HepG2 (cell line): ENCODE data around the gene ZNF513. TPM values are rescaled to one million over a fixed set of nuclear protein-coding genes. Genes with fewer than 3 reads are reported as not detected.
A peak's percentile ranks its signal among the peaks of the same experiment; 100 is the strongest.

Experiments
- ATAC-seq: fragments of 200-7000 bp; cut with Tn5 transposase; 3 replicates; pipeline ENCODE4 v1.9.1; 2020; ENCODE audit warnings: mild to moderate bottlenecking, moderate library complexity
- BruUV-seq: library from RNA; stranded (reverse); fragments of 400-500 nt; replicated peaks from 2 replicates; lab custom pipeline; 2021; lab: Mats Ljungman, UMichigan
- CTCF ChIA-PET: fragments of 300-600 bp; formaldehyde crosslinking; extraction: SDS; loops from one replicate; lab custom pipeline; 2021; ENCODE audit warnings: low total read pairs, inconsistent platforms, low intra/inter-chr PET ratio; lab: Yijun Ruan, JAX
- POLR2A ChIA-PET: fragments of 350-600 bp; sonication (Branson Sonifier 250); formaldehyde crosslinking; loops from one replicate; lab custom pipeline; 2020; ENCODE audit warnings: antibody characterized with exemption, inconsistent platforms; lab: Yijun Ruan, JAX
- DNase-seq: peaks from one replicate; pipeline ENCODE4 v3.0.0-alpha.2; 2015; ENCODE audit warnings: low spot score
- FAIRE-seq: peaks from 3 replicates; lab custom pipeline; 2011; peaks lifted over from hg19 to GRCh38; lab: Jason Lieb, UNC
- H2AFZ ChIP-seq: one replicate; pipeline ENCODE4 v1.6.1; 2011; ENCODE audit warnings: low read length, inconsistent platforms
- H3K27ac ChIP-seq: fragments of 300-600 bp; 3 replicates; pipeline ENCODE4 v1.8.0; 2011; ENCODE audit warnings: mixed run types, mild to moderate bottlenecking, mixed read lengths, low read length, inconsistent platforms; ENCODE audit not compliant: insufficient read depth; ENCODE audit errors: extremely low read length
- H3K27me3 ChIP-seq, 2 experiments: fragments of 200-600 bp in 1 of 2; 2 replicates in 1 of 2; 3 replicates in 1 of 2; pipeline versions ENCODE4 v1.6.0 to v1.8.0; 2011; ENCODE audit warnings: low read length in 2 of 2, mild to moderate bottlenecking in 2 of 2, moderate library complexity in 2 of 2, inconsistent platforms in 1 of 2; ENCODE audit not compliant: insufficient read depth in 2 of 2, control insufficient read depth in 1 of 2
- H3K36me3 ChIP-seq, 2 experiments: fragments of 200-600 bp in 1 of 2; replicated peaks in 1 of 2; 2 replicates in 1 of 2; 3 replicates in 1 of 2; pipeline versions ENCODE4 v1.5.1 to v1.8.0; 2011; ENCODE audit warnings: low read length in 2 of 2, inconsistent platforms in 1 of 2; ENCODE audit not compliant: insufficient read depth in 2 of 2, control insufficient read depth in 1 of 2
- H3K4me1 ChIP-seq: 2 replicates; pipeline ENCODE4 v1.5.1; 2012; ENCODE audit warnings: low read length, inconsistent platforms; ENCODE audit not compliant: insufficient read depth
- H3K4me2 ChIP-seq: 2 replicates; pipeline ENCODE4 v1.6.0; 2011; ENCODE audit warnings: low read depth, low read length, inconsistent platforms
- H3K4me3 ChIP-seq, 3 experiments: fragments of 200-600 bp in 1 of 3; sonication (generic), shearing (Covaris generic) in 1 of 3; replicated peaks in 1 of 3; 2 replicates each; pipeline ENCODE4 v1.5.1; 2011 to 2016; ENCODE audit warnings: low read length in 3 of 3, inconsistent platforms in 2 of 3, low read depth in 2 of 3, mild to moderate bottlenecking in 2 of 3, control low read depth in 1 of 3, mixed read lengths in 1 of 3; ENCODE audit not compliant: insufficient read depth in 1 of 3
- H3K79me2 ChIP-seq: one replicate; pipeline ENCODE4 v1.6.1; 2011; ENCODE audit warnings: low read length, inconsistent platforms; ENCODE audit not compliant: insufficient read depth
- H3K9ac ChIP-seq: 2 replicates; pipeline ENCODE4 v1.6.0; 2011; ENCODE audit warnings: mild to moderate bottlenecking, low read depth, low read length, inconsistent platforms; ENCODE audit not compliant: insufficient read depth
- H3K9me3 ChIP-seq: 2 replicates; pipeline ENCODE4 v1.5.1; 2012; ENCODE audit warnings: mild to moderate bottlenecking, low read length
- H4K20me1 ChIP-seq: 2 replicates; pipeline ENCODE4 v1.6.0; 2011; ENCODE audit warnings: inconsistent platforms, mild to moderate bottlenecking, low read length, moderate library complexity; ENCODE audit not compliant: insufficient read depth
- BCL6 ChIP-seq: IDR thresholded peaks from 2 replicates; pipeline ENCODE4 v1.6.1; 2016; ENCODE audit warnings: missing genetic modification reagents, missing compliant biosample characterization
- GATAD1 ChIP-seq: IDR thresholded peaks from 2 replicates; pipeline ENCODE4 v1.6.1; 2016; ENCODE audit warnings: missing genetic modification reagents, missing compliant biosample characterization
- GATAD2A ChIP-seq: IDR thresholded peaks from 2 replicates; pipeline ENCODE4 v1.6.1; 2016
- HMGXB4 ChIP-seq, 2 experiments: sonication (generic) in 1 of 2; formaldehyde crosslinking in 1 of 2; IDR thresholded peaks; 2 replicates each; pipeline versions ENCODE4 v1.4.0 to v1.6.1; 2018 to 2020; ENCODE audit warnings: missing genetic modification reagents in 2 of 2, borderline replicate concordance in 1 of 2, low read depth in 1 of 2, mild to moderate bottlenecking in 1 of 2, missing biosample characterization in 1 of 2
- HNRNPL ChIP-seq: fragments of 200-400 bp; formaldehyde crosslinking; IDR thresholded peaks from 2 replicates; pipeline ENCODE4 v1.6.1; 2017; ENCODE audit warnings: mild to moderate bottlenecking, low read depth, low read length
- KLF16 ChIP-seq, 2 experiments: sonication (generic) in 1 of 2; formaldehyde crosslinking in 1 of 2; IDR thresholded peaks; 2 replicates each; pipeline versions ENCODE4 v1.6.1 to v1.8.0; 2016 to 2023; ENCODE audit warnings: missing genetic modification reagents in 2 of 2, missing compliant biosample characterization in 1 of 2
- PAWR ChIP-seq: sonication (generic); formaldehyde crosslinking; IDR thresholded peaks from 2 replicates; pipeline ENCODE4 v1.4.0; 2020; ENCODE audit warnings: missing genetic modification reagents, mild to moderate bottlenecking, borderline replicate concordance
- RBAK ChIP-seq: sonication (generic); formaldehyde crosslinking; IDR thresholded peaks from 2 replicates; pipeline ENCODE4 v1.5.1; 2020; ENCODE audit warnings: mild to moderate bottlenecking, missing genetic modification reagents
- RORA ChIP-seq: sonication (generic); formaldehyde crosslinking; IDR thresholded peaks from 2 replicates; pipeline ENCODE4 v1.5.0; 2020; ENCODE audit warnings: mild to moderate bottlenecking, missing genetic modification reagents, moderate library complexity
- SMC3 ChIP-seq: IDR thresholded peaks from 2 replicates; pipeline ENCODE4 v1.6.1; 2011; ENCODE audit warnings: low read length, improper control_type of control experiment
- THAP11 ChIP-seq: IDR thresholded peaks from 2 replicates; pipeline ENCODE4 v1.6.1; 2016; ENCODE audit warnings: missing biosample characterization, missing genetic modification reagents
- ZBTB38 ChIP-seq: sonication (generic); formaldehyde crosslinking; IDR thresholded peaks from 2 replicates; pipeline ENCODE4 v1.5.1; 2020; ENCODE audit warnings: mild to moderate bottlenecking, missing genetic modification reagents
- ZMYM4 ChIP-seq: sonication (generic); formaldehyde crosslinking; IDR thresholded peaks from 2 replicates; pipeline ENCODE4 v1.8.1; 2023; ENCODE audit warnings: mild to moderate bottlenecking, missing genetic modification reagents
- ZNF414 ChIP-seq: sonication (generic); formaldehyde crosslinking; IDR thresholded peaks from 2 replicates; pipeline ENCODE4 v1.5.0; 2020; ENCODE audit warnings: missing genetic modification reagents
- ZNF501 ChIP-seq: sonication (generic); formaldehyde crosslinking; IDR thresholded peaks from 2 replicates; pipeline ENCODE4 v1.5.1; 2020; ENCODE audit warnings: mild to moderate bottlenecking, moderate library complexity, missing genetic modification reagents
- ZNF556 ChIP-seq: sonication (generic); formaldehyde crosslinking; IDR thresholded peaks from 2 replicates; pipeline ENCODE4 v1.4.0; 2020; ENCODE audit warnings: mild to moderate bottlenecking, missing genetic modification reagents, borderline replicate concordance
- ZNF607 ChIP-seq: sonication (generic); formaldehyde crosslinking; IDR thresholded peaks from 2 replicates; pipeline ENCODE4 v1.5.1; 2020; ENCODE audit warnings: missing genetic modification reagents, mild to moderate bottlenecking, borderline replicate concordance
- ZNF644 ChIP-seq: IDR thresholded peaks from 2 replicates; pipeline ENCODE4 v1.6.1; 2016; ENCODE audit warnings: low read depth
- WGBS: methylation state at CpG from one replicate; pipeline ENCODE4 v1.1.6; 2017; ENCODE audit warnings: low lambda C conversion rate; 5-methylcytosine and 5-hydroxymethylcytosine counted together
- in situ Hi-C: cut with HindIII; loops from 2 replicates; pipeline ENCODE4 v1.10.0; 2017; ENCODE audit warnings: low pct_unique_long_range_greater_than_20kb; ENCODE audit not compliant: extremely low pct_ligation_motif_present
- intact Hi-C: fragments of 100-400 bp; cut with micrococcal nuclease; formaldehyde crosslinking; loops from one replicate; pipeline ENCODE4 v1.10.0; 2022; ENCODE audit not compliant: unreplicated experiment
- polyA plus RNA-seq, 8 experiments: library from polyadenylated mRNA; depleted of rRNA in 3 of 8; stranded (reverse) in 7 of 8; unstranded in 1 of 8; fragments of >200 nt; fragmentation: Illumina TruSeq in 4 of 8; extraction: Trizol in 4 of 8; gene quantifications; 2 replicates each; pipeline versions ENCODE4 v1.2.1 to v1.2.3, GENCODE V29; 2011 to 2016; ENCODE audit warnings: low read depth in 4 of 8, missing spikeins in 1 of 8, mixed read lengths in 1 of 8; ENCODE audit not compliant: insufficient read depth in 1 of 8
- total RNA-seq, 5 experiments: library from RNA; depleted of rRNA; stranded (reverse); fragments of >200 nt; fragmentation: Illumina TruSeq; extraction: Trizol; gene quantifications; 2 replicates each; pipeline ENCODE4 v1.2.3, GENCODE V29; 2016; ENCODE audit warnings: low read depth in 1 of 5

Gene ZNF513
- total and polyA plus RNA-seq, 2 of the 13 experiments (the other 11 are each of a cell fraction or from before 2014, with no cell fraction given), result 4.9 to 6.3 TPM

- POLR2A ChIA-PET, result interaction anchor here (1.5 to 3.8 kb wide), 6 partner anchors 22 to 256 kb away, joined by 3 to 133 read pairs (median 23); partner anchors contain the start of genes CCDC121, GPN1, GTF3C2 and NRBP1
- peak; percentile 23 for ATAC-seq
- H4K20me1 ChIP-seq, result 0 out of 2 replicates have a peak, but pooled peaks cover 6% of the 10 kb centered on the region
- no peak for TF ChIP-seq RORA (CRISPR knock-in tag)
- peak; percentile 28; the same call in 1 of the 2 replicates for TF ChIP-seq GATAD2A (CRISPR knock-in tag)
- no peak for TF ChIP-seq ZNF644 (CRISPR knock-in tag)
- peak in 1 of 2 experiments; percentile 69; a peak in 2 of 4 replicates for TF ChIP-seq HMGXB4 (CRISPR knock-in tag; IDR thresholded peaks at IDR 0.05; ENCODE audit: borderline replicate concordance in 1 of 2, low read depth in 1 of 2)
- TF ChIP-seq SMC3, result peak; percentile 96
- TF ChIP-seq BCL6 (CRISPR knock-in tag), result no peak
- TF ChIP-seq ZNF556 (CRISPR knock-in tag), result no peak
- TF ChIP-seq HNRNPL, result no peak
- peak; percentile 79; the same call in 1 of the 2 replicates for TF ChIP-seq ZBTB38 (CRISPR knock-in tag)
- peak in 1 of 2 experiments; percentile 50; a peak in 1 of 4 replicates for TF ChIP-seq KLF16 (CRISPR knock-in tag; IDR thresholded peaks at IDR 0.05)
- TF ChIP-seq RBAK (CRISPR knock-in tag), result no peak
- TF ChIP-seq PAWR (CRISPR knock-in tag), result no peak
- TF ChIP-seq GATAD1 (CRISPR knock-in tag), result peak; percentile 33; the same call in 1 of the 2 replicates
- 0 out of 2 replicates have a peak, but pooled peaks have one; percentile 33 for TF ChIP-seq ZNF501
- no peak for TF ChIP-seq ZNF607
- 0 out of 2 replicates have a peak, but pooled peaks have one; percentile 32 for TF ChIP-seq ZMYM4 (CRISPR knock-in tag)
- no peak for TF ChIP-seq ZNF414
- TF ChIP-seq THAP11 (CRISPR knock-in tag), result peak; percentile 42; the same call in 1 of the 2 replicates
These were observed 27.4 kb upstream of the ZNF513 start for GRCh38 chr2:27407798-27408491.

More at GRCh38 chr2:27407798-27408491, 27.4 kb upstream of the ZNF513 start:
- WGBS, result 49% methylated on average over 16 of the region's 16 CpGs
- no TSS peak for BruUV-seq
- in situ Hi-C loops, result no loop called here
- Histone ChIP-seq H3K27ac (peak overlapping the region; percentile 95), H3K4me2 (peak overlapping the region; percentile 97), H3K36me3 (peaks cover 0 to 12% of the 10 kb centered on the region in 2 experiments; a peak in 3 of 5 replicates), H3K4me3 (peak overlapping the region; percentile 86 to 99 (median 93)), H2AFZ (no peak overlapping the region), H3K4me1 (peaks cover 68% of the 10 kb centered on the region), H3K79me2 (peaks cover 56% of the 10 kb centered on the region), H3K9ac (peak overlapping the region; percentile 93), H3K9me3 (no peaks in the 10 kb centered on the region), H3K27me3 (no peaks in the 10 kb centered on the region; a peak in 1 of 5 replicates)
- DNase-seq (peak; percentile 88), FAIRE-seq (peak; percentile 74)
- intact Hi-C loops, result loop anchor here (1.0 to 5.0 kb wide), 5 partner anchors 81 to 275 kb away; partner anchors contain the start of genes IFT172, SLC4A1AP and SUPT7L
- CTCF ChIA-PET, result interaction anchor here (0.7 to 3.5 kb wide), 3 partner anchors 22 to 275 kb away, joined by 4 to 29 read pairs (median 23); no protein-coding TSS in a partner anchor
